ENCODE results near the gene PRKCZ.

DNA sequence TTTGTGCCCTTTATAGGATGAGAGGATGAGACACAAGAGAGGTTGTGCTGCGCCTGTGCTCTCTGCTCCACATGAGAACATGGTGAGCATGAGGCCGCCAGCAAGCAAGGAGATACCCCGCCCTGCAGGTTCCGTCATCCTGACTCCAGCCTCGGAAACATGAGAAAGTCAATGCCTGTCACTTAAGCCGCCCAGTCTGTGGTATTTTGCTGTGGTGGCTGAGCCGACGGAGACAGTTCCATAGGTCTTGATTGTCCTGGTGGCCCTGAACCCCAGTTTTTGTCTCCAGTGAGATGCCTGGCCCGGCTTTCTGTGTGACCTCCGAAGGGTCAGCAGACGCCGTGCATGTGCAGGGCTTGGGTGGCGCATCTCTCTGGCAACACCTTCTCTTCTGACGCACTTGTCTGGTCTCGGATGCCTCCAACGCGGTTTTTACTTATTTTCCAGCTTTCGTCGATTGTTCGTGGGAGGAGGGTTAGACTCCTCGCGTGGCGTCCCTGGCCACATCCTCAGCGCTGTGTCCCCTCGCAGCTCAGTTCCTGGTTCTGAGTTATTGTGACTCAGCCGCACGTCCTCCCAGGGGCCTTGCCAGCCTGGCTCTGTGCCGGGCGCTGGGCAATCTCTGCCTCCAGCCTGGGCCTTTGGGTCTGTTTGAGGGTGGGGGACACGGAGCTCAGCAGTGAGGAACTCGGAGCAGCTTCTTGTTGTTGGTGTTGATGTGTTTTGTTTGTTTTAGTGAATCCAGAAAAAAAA, 74.4 kb downstream of the PRKCZ start:
- TF ChIP-seq, protein P1, sequence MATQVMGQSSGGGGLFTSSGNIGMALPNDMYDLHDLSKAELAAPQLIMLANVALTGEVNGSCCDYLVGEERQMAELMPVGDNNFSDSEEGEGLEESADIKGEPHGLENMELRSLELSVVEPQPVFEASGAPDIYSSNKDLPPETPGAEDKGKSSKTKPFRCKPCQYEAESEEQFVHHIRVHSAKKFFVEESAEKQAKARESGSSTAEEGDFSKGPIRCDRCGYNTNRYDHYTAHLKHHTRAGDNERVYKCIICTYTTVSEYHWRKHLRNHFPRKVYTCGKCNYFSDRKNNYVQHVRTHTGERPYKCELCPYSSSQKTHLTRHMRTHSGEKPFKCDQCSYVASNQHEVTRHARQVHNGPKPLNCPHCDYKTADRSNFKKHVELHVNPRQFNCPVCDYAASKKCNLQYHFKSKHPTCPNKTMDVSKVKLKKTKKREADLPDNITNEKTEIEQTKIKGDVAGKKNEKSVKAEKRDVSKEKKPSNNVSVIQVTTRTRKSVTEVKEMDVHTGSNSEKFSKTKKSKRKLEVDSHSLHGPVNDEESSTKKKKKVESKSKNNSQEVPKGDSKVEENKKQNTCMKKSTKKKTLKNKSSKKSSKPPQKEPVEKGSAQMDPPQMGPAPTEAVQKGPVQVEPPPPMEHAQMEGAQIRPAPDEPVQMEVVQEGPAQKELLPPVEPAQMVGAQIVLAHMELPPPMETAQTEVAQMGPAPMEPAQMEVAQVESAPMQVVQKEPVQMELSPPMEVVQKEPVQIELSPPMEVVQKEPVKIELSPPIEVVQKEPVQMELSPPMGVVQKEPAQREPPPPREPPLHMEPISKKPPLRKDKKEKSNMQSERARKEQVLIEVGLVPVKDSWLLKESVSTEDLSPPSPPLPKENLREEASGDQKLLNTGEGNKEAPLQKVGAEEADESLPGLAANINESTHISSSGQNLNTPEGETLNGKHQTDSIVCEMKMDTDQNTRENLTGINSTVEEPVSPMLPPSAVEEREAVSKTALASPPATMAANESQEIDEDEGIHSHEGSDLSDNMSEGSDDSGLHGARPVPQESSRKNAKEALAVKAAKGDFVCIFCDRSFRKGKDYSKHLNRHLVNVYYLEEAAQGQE (IDR thresholded peaks at IDR 0.05; ENCODE audit: insufficient replicate concordance, low read depth), result no peak
- TF ChIP-seq, protein P2, sequence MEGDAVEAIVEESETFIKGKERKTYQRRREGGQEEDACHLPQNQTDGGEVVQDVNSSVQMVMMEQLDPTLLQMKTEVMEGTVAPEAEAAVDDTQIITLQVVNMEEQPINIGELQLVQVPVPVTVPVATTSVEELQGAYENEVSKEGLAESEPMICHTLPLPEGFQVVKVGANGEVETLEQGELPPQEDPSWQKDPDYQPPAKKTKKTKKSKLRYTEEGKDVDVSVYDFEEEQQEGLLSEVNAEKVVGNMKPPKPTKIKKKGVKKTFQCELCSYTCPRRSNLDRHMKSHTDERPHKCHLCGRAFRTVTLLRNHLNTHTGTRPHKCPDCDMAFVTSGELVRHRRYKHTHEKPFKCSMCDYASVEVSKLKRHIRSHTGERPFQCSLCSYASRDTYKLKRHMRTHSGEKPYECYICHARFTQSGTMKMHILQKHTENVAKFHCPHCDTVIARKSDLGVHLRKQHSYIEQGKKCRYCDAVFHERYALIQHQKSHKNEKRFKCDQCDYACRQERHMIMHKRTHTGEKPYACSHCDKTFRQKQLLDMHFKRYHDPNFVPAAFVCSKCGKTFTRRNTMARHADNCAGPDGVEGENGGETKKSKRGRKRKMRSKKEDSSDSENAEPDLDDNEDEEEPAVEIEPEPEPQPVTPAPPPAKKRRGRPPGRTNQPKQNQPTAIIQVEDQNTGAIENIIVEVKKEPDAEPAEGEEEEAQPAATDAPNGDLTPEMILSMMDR (IDR thresholded peaks at IDR 0.05; ENCODE audit: insufficient read depth, low read length), result no peak
- no peak for TF ChIP-seq SPI1 (IDR thresholded peaks at IDR 0.05; ENCODE audit: borderline replicate concordance, low read depth)
- TF ChIP-seq POLR2AphosphoS5 (IDR thresholded peaks at IDR 0.05; ENCODE audit: low read depth), result no peak

Measured in HL-60 (cell line).